HG02885 (cell line): ENCODE measurements around the gene PDE4A.
"Not testable (repeated sequence)": the region's sequence is repeated elsewhere in the genome, so short reads cannot be mapped to it uniquely, and the experiment has no call there.

Experiments used
- ATAC-seq: cut with Tn5 transposase; IDR thresholded peaks from one replicate; pipeline ENCODE4 v1.9.1; 2021; ENCODE audit warnings: mild to moderate bottlenecking; ENCODE audit not compliant: unreplicated experiment, poor library complexity

Gene PDE4A

DNA sequence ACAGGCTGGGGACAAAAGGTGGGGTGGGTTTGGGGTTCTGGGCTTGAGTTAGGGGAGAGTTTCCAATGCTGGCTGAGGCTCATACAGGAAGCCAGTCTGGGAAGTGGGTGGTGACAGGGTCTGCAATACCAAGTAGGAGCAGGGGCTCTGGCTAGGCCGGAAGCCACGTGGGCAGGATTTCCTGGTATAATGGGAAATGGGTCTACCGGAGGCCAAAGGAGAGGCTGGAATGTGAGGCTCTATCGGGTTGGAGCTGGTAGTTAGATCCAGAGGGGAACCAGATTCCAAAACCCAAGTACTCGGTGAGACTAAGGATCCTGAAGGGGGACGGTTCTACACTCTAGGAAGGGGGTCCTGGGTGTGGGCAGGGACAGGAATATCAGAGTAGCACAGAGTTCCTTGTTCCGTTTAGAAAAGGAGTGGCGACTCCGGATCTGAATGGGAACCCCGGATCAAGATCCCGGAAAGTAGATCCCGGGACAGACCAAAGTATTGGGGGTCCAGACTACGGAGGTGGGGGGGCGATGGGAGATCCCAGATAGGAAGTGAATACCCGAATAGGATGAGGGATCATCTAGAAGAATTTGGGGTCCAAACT, 17.8 kb upstream of the PDE4A start:
- no peak for ATAC-seq

DNA sequence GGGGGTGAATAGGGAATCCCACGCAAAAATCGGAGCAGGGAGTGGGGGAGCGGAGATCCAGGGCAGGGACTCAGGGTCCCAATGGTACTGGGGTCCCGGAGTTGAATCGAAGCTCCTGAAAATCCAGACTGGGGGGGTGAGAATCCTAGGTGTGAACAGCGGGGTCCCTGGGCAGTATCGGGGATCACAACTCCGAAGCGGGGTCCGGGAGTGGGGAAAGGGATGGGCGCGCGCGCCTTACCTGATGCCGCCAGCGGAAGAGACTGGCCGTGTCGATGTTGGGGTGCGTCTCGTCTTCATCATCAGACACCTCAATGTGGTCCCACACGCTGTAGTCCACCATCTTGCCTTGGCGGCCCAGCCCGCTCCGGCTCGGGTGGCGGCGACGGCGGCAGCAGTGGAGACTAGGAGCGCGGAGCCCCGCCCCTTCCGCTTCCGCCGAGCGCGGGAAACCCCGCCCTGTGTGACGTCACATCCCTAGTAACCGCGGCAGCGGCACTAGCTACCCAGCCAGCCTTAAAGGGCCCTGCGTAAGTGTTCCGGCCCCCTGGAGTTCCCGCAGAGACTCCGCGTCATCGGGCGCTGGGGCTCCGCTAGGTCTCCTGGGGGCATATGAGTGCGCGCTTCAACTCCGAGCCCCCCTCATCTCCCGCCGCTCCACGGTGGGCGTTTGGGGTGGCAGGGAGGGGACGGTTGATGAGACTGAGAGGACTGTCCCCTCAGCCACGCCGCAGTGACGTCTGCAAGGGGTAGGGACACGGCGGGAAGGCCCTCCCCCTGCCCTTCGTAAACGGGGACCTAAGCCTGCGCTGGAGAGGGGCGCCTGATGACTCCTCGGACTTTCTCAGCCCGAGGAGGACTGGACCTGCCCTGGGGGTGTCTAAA, 17.0 kb upstream of the PDE4A start, which contains the start of gene CDC37:
Gene CDC37, minus strand, starts transcription at position 406 of the 885 bp plus-strand sequence. Its CDS starts 63 bp downstream, at position 343.
- ATAC-seq = peak; percentile 84

DNA sequence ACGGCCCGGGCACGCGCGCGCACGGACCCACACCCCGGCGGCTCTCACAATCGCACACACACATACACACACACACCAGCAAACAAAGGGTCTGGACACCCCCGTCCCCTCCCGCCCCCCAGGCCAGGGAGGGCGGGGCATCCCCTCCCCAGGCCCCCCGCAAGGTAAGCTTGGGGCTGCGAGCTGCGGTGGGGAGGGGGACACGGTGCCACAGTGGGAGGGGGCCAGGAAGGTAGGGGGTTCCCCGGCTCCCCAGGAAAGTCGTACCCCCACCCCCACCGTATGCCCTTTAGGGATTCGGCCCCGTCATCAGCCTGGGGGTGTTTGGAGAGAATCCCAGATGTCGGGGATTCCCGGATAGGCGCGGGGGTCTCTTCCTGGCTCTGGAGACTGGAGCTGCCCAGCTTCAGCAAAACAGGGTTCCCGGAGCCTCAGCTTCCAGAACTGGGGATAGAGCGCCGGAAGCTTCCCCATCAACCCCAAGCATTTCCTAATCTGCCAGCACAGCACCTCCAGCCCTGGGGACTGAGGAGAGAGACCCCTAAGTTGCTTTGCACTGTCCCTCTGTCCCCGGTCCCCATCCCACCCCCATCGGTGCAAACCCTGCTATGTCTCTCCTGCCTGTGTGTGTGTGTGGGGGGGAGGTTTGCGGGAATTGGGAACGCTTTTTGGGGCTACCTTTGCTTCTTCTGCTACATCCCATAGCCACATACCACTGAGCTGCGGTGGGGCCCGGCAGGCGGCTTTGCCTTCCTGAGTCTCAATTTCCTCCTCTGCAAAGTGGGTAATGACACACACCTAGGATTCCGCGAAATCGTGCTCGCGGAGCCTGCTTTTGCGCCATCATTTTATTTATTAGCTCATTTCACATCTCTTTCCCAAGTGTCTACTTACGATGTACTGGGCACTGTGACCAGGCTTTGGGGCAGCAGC, 15.2 kb upstream of the PDE4A start:
- no peak for ATAC-seq

DNA sequence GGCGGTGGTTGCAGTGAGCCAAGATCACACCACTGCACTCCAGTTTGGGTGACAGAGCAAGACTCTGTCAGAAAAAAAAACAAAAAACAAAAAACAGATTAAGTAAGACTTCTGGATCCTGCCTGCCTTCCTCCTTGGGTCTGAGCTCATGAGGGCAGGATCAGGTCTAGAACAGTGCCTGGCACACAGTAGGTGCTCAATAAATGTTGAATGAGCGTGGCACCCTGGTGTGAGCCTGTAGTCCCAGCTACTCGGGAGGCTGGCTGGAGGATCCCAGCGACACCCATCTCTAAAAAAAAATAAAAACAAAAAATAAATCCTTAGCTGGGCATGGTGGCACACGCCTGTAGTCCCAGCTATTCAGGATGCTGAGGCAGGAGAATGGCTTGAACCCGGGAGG, 14.1 kb upstream of the PDE4A start:
- ATAC-seq = no peak

DNA sequence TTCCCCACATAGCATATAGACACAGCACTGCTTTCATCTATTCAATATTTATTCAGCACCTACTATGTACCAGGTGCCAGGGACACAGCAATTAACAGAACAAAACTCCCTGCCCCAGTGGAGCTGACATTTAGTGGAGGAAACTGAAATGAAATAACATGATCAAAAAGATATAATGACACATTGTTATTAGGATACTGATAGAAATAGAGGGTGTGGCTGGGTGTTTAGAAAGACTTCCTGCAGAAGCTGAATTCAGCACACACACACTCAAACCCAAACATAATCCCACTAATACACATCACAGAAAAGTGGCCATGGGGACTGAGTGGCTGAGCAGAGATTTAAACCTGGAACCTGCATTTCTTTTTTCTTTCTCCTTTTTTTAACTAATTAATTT, 13.2 kb upstream of the PDE4A start:
- ATAC-seq = no peak

DNA sequence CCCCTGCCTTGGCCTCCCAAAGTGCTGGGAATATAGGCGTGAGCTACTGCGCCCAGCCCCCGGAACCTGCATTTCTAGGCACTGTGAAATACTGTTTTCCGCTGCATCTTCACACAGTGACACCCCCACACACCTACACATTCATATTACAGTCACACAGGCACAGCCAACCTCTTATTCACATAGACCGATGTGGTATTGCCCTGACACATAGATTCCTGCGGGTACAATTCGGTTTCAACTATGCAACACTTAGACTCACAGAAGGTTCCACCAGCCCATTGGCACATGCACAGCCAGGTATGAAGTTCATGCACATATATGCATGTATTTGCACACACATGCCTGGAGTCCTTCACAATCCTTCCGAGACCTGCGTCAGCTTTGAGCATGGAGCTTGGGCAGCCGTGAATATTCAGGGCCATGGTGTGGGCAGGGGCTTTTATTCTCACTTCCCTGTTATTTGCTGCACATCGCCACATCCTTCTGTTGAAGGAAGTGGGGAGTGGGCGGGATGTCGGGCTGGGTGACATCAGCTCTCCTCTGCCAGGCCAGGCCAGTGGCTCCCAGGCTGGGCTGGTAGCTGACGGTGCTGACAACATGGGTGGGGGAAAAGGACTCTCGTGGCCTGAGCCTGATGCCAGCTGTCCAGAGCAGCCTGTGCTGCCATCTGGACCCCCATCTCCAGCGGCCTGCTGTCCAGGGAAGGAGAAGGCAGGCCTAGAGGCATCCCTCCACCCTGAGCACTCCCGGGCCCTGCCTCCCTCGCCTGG, 11.6 kb upstream of the PDE4A start:
- ATAC-seq = no peak

DNA sequence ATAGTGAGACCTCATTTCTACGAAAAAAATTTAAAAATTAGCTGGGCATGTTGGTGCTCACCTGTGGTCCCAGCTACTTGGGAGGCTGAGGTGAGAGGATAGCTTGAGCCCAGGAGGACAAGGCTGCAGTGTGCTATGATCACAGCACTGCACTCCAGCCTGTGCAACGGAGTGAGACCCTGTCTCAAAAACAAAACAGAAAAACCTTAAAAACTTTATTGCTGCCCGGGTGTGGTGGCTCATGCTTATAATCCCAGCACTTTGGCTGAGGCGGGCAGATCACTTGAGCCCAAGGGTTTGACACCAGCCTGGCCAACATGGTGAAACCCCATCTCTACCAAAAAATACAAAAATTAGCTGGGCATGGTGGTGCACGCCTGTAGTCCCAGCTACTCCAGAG, 9.1 kb upstream of the PDE4A start:
- ATAC-seq = not testable (repeated sequence)

DNA sequence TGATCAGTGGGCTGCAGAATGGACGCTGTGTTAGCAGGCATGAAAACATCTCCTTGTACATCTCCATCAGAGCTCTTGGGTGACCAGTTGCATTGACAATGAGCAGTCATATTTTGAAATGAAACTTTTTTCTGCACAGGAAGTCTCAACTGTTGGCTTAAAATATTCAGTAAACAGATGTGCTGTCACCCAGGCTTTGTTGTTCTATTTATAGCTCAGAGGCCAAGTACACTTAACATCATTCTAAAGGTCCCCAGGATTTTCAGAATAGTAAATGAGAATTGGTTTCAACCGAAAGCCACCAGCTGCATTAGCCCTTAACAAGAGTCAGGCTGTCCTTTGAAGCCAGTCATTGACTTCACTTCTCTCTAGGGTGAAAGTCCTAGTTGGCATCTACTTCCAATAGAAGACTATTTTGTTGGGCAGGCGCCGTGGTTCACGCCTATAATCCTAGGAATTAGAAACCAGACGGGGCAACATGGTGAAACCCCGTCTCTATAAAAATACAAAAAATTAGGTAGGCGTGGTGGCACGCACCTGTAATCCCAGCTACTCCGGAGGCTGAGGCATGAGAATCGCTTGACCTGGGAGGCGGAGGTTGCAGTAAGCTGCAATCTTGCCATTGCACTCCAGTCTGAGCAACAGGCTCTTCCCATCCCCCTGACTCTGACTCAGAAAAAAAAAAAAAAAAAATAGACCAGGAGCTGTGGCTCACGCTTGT, 7.9 kb upstream of the PDE4A start:
- peak; percentile 48 for ATAC-seq

DNA sequence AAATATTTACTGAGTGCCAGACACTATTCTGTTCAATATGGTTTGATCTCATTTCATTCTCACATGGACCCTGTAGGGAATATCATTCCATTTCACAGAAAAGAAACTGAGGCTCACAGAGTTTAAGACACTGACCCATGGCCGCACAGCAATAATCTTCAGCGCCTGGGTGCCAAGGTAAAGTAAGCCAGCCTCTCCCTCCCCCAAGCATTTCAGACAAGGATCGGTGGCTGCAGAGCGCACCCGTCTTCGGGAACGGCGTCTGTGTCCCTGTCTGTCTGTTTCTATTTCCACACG, 4.3 kb upstream of the PDE4A start:
- ATAC-seq = no peak

DNA sequence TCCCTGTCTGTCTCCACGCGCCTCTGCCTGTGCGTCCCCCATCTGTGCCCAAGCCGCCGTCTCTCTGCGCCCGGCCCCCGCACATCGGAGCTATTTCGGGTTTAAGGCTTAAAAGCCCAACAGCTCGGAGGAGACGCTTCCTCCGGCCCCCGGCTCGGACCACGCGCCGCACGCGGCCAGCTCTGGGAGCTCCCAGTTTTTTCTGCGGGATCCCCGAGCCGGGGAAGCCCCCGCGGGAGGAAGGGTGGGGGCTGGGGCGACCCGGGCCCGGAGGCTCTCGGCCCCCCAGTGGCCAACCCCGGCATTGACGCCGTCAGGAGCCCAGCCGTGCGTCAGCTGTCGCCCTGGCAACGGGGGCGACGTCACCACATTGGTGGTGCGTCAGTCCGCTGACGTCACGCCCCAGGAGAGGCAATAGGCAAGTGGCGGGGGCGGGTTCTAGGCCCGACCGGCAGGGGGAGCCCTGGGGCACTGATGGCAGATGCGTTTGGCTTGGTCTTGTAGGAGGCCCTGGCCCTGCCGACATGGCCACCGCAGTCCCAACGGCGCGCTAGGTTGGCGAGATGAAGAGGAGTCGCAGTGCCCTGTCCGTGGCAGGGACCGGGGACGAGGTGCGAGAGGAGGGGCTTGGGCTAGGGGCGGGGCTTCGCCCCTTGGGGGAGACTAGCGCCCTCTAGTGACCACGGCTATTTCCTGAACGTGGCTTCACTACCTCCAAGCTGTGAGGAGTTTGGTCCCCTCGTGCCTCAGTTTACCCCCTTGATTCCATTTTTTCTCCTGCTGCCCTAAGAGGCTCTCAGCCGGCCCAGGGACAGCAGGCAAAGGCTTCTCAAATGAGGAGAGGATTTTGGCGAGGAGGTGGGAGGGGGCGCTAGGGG, 3.7 kb upstream of the PDE4A start:
- peak; percentile 62 for ATAC-seq

DNA sequence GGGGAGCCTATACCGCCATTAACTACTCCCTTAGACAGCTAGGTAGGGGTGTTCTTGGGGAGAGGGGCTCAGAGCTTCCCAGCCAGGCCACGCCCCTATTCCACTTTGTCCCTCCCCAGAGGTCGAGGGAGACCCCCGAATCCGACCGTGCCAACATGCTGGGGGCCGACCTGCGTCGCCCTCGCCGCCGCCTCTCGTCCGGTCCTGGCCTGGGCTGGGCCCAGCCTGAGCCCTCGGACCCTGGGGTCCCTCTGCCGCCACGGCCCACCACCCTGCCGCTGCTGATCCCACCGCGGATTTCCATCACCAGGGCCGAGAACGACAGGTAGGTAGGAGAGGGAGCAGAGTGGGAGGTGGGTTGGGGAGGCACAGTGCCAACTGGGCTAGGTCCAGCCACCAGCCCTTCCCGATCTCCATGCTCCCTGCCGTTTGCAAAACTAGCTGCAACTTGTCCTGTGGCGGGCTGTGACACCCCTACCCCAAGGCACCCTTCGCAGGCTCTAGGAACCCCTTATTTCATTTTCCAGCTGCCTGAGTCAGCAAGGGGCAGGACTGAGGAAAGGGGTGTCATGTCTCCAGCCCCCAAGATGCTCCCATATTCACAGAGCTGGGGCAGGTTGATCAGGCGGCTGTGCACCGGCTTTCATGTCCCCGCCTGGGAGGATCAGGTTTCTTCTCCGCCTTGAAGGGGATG, 2.6 kb upstream of the PDE4A start:
- no peak for ATAC-seq

DNA sequence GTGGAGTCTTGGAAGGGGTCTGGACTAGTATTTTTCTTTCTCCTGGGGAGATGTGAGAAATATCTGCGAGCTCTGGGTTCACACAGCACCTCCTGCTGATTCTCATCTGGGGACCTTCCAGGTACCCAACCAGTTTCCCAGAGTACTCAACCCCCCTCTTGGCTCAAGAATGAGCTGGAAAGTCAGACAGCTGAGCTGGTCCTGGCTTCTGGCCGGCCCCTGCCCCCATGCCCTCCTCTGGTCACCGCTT, 2.2 kb upstream of the PDE4A start:
- ATAC-seq = no peak

DNA sequence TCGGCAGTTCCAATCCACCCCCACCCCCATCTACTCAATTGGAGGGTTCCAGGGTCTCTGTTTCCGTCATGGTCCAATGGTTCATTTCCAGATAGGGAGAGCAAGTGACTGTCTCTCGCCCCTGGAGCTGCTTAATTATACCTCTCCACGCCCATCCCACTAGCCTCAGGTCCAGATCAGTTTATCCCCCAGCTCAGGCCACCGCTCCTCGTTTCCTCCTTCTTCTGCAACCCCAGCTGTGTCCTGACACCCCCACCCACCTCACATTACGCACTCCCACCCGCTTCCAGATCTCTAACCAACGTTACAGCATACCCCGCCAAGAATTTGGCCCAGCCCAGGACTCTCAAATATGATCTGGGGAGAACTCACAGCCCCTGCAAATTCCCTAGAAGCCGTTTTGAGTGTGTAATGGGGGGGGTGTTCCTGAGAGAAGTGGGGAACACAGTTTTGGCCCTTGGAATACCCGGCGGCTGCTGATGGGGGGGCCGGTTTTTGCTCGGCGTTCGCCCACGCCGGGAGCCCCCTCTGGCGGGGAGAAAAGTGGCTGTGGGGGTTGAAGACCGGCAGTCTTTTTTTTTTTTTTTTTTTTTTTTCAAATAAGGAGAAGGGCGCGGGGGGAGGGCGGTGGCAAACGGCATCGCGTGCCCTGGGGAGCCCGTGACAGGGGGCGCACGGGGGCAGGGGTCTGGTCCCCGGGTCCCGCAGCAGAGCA, 1.7 kb upstream of the PDE4A start:
- ATAC-seq = no peak

DNA sequence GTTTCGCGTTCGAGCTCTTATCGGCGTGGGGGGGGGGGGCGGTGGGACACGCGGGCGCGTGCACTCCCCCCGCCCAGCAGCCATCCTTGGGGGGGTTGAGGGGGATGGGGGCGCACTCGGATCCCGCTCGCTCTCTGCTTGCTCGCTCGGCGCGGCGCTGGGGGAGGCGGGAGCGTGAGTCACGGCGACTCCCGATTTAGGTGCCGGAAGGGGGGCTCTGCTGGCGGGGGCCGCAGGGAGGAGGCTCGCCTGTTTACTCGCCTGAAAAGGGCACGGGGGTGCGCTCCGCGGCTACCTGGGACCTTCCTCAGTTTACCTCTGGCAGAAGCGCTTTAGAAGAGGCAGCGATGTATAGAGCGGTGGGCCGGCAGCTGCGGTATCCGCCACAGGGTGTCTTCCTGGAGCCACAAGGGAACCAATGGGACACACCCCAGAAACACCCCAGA, 1.1 kb upstream of the PDE4A start:
- no peak for ATAC-seq

DNA sequence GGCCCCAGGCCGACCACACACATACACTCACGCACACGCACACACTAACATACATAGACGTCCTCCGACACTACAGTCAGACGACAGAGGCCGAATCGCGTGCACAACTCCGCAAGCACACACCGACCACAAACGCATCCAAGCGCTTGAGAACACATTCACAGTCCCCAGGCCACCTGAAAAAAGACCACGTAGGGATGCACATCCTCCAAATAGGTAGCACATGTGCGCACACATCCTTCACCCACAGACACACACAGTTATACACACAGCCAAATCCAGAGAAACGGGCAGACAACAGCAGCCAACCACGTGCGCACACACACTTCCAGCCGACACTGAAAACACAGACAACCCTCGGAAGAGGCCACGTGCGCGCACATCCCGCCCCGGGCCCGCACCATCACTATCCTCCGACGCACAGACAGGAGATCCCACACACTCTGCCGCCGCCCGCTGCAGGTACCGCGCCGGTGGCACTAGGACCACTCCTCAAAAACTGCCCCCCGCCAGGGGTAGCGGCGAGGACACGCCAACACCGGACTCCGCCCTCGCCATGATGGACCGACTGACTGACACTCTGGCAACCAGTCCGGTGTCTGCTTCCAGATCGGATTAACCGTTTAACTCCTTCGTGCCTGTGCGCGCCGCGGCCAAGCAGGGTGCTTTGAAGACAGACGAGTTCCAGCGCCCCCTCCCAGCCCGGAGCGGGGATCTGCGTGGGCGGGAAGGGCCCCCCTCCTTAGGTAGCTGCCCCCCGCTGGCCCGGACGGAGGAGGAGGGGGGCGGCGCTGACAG, 493 bp upstream of the PDE4A start:
- ATAC-seq = no peak

DNA sequence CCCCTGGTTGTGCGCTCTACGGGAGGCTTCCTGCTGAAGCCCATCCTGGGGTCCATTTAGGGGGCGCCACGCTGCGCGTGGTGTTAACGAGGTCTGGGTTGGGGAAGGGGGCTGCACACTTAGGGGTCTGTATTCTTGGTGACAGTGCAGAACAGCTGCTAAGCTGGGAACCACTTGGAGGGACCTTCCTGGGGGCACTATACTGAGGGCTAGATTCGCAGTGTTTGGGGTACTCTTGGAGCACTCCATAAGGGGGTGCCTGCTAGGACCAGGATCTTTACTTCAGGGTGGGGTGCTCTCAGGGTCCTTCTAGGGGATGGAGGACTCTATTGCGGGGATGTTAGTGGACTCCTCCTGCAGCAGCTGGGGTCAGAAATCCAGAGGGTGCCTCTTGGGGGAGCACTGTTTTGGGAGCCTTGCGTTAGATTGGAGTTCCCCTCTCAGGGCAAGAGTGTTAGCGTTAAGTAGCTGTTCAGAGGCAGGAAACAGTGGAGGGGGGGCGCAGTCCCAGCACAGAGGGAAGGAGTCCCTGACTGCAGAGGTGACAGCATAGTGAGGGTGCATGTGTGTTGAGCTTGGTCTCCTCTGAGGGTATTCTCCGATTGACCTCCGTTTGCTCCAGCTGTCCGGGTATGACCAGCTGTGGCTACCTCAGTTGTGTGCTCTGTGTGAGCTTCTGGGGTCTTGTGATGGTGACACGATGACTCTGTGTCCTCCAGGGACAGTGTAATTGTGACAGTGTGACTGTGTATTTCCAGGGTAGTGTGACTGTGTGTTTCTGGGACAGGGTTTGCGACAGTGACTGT, 1.1 kb downstream of the PDE4A start:
- ATAC-seq = no peak
